HG02759 (cell line): Measurements from ENCODE around the gene DNAJC4.

Source experiments
- ATAC-seq: cut with Tn5 transposase; IDR thresholded peaks from one replicate; pipeline ENCODE4 v1.9.1; 2021; ENCODE audit warnings: mild to moderate bottlenecking, moderate library complexity; ENCODE audit not compliant: unreplicated experiment

DNAJC4 gene

GRCh38 chr11:64230171-64230984, at the start of gene DNAJC4:
Gene DNAJC4, plus strand, starts transcription at chr11:64230548. Its CDS starts 307 bp downstream, at chr11:64230855.
- peak; percentile 43 for ATAC-seq

GRCh38 chr11:64180891-64181290, 49.5 kb upstream of the DNAJC4 start:
- no peak for ATAC-seq

- no peak for ATAC-seq
These were observed 48.6 kb upstream of the DNAJC4 start for GRCh38 chr11:64181506-64182411.

GRCh38 chr11:64183890-64184289, 46.5 kb upstream of the DNAJC4 start:
- no peak for ATAC-seq

GRCh38 chr11:64185175-64185692, 45.1 kb upstream of the DNAJC4 start:
- ATAC-seq, result peak; percentile 26

GRCh38 chr11:64185693-64186491, 44.5 kb upstream of the DNAJC4 start, which contains the start of gene STIP1:
Gene STIP1, plus strand, starts transcription at chr11:64186171. Its CDS starts 91 bp downstream, at chr11:64186262.
- ATAC-seq, result peak; percentile 86

GRCh38 chr11:64186492-64187165, 43.7 kb upstream of the DNAJC4 start:
- ATAC-seq, result no peak

- ATAC-seq, result no peak
These were observed 37.9 kb upstream of the DNAJC4 start for GRCh38 chr11:64192434-64192833.

GRCh38 chr11:64196626-64197025, 33.7 kb upstream of the DNAJC4 start:
- ATAC-seq, result no peak

- no peak for ATAC-seq
These were observed 31.8 kb upstream of the DNAJC4 start for GRCh38 chr11:64198511-64198910.

- no peak for ATAC-seq
These were observed 28.8 kb upstream of the DNAJC4 start for GRCh38 chr11:64201543-64201942.

- no peak for ATAC-seq
These were observed 27.4 kb upstream of the DNAJC4 start for GRCh38 chr11:64202992-64203391.

- ATAC-seq, result no peak
These were observed 26.8 kb upstream of the DNAJC4 start for GRCh38 chr11:64203421-64204079.

- ATAC-seq, result no peak
These were observed 26.3 kb upstream of the DNAJC4 start for GRCh38 chr11:64204080-64204440.

GRCh38 chr11:64204464-64204989, 25.8 kb upstream of the DNAJC4 start:
- no peak for ATAC-seq

GRCh38 chr11:64206457-64207255, 23.7 kb upstream of the DNAJC4 start, which contains the start of gene FERMT3:
Gene FERMT3, plus strand, starts transcription at chr11:64206721. Its CDS starts 644 bp downstream, at chr11:64207365.
- ATAC-seq, result peak; percentile 42

GRCh38 chr11:64207256-64208085, 22.9 kb upstream of the DNAJC4 start:
- ATAC-seq, result peak; percentile 62
